ENCODE measurements around the gene ME3. TPM values are rescaled to one million over a fixed set of nuclear protein-coding genes. Genes with fewer than 3 reads are reported as not detected.

Gene ME3
- total RNA-seq, 1 experiment from 2014 or later = 1.8 TPM

- CTCF ChIA-PET = no interaction called here
These were observed 209.3 kb downstream of the ME3 start for GRCh38 chr11:86463120-86463519.

More at GRCh38 chr11:86463120-86463519, 209.3 kb downstream of the ME3 start:
- H3K9me3 Mint-ChIP-seq = no peaks in the 10 kb centered on the region
- no peaks in the 10 kb centered on the region for H3K27me3 Mint-ChIP-seq (ENCODE audit: low read depth)
- ATAC-seq (no peak), DNase-seq (ENCODE audit: low spot score) (no peak)
- no peaks in the 10 kb centered on the region for H3K4me1 Mint-ChIP-seq
- H3K4me3 Mint-ChIP-seq = no peak overlapping the region
- no peak overlapping the region for H3K27ac Mint-ChIP-seq
- H3K36me3 Mint-ChIP-seq = no peaks in the 10 kb centered on the region
- POLR2A ChIA-PET = no interaction called here
- TF ChIP-seq CBFB (CRISPR knock-in tag; IDR thresholded peaks at IDR 0.05; ENCODE audit: low read depth) (no peak), TEAD1 (CRISPR knock-in tag; IDR thresholded peaks at IDR 0.05) (no peak), ZNF671 (CRISPR knock-in tag; IDR thresholded peaks at IDR 0.05) (no peak), NFATC4 (CRISPR knock-in tag; IDR thresholded peaks at IDR 0.05) (no peak), ETV6 (CRISPR knock-in tag; IDR thresholded peaks at IDR 0.05) (no peak), TP53 (CRISPR knock-in tag; IDR thresholded peaks at IDR 0.05) (no peak), MYBL2 (CRISPR knock-in tag; IDR thresholded peaks at IDR 0.05) (no peak), FOXJ3 (CRISPR knock-in tag; IDR thresholded peaks at IDR 0.05; ENCODE audit: borderline replicate concordance) (no peak), AR (CRISPR knock-in tag; IDR thresholded peaks at IDR 0.05) (no peak), NFYB (CRISPR knock-in tag; conservative IDR thresholded peaks at IDR 0.05; ENCODE audit: low read depth) (no peak), CTCF (IDR thresholded peaks at IDR 0.05) (no peak), ERG (CRISPR knock-in tag; IDR thresholded peaks at IDR 0.05) (no peak)
- TF ChIP-seq, protein P1, sequence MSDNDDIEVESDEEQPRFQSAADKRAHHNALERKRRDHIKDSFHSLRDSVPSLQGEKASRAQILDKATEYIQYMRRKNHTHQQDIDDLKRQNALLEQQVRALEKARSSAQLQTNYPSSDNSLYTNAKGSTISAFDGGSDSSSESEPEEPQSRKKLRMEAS (CRISPR knock-in tag; IDR thresholded peaks at IDR 0.05) = no peak
- TF ChIP-seq, protein P2, sequence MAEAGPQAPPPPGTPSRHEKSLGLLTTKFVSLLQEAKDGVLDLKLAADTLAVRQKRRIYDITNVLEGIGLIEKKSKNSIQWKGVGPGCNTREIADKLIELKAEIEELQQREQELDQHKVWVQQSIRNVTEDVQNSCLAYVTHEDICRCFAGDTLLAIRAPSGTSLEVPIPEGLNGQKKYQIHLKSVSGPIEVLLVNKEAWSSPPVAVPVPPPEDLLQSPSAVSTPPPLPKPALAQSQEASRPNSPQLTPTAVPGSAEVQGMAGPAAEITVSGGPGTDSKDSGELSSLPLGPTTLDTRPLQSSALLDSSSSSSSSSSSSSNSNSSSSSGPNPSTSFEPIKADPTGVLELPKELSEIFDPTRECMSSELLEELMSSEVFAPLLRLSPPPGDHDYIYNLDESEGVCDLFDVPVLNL (CRISPR knock-in tag; IDR thresholded peaks at IDR 0.05; ENCODE audit: borderline replicate concordance, low read depth) = no peak
- TF ChIP-seq, protein P3, sequence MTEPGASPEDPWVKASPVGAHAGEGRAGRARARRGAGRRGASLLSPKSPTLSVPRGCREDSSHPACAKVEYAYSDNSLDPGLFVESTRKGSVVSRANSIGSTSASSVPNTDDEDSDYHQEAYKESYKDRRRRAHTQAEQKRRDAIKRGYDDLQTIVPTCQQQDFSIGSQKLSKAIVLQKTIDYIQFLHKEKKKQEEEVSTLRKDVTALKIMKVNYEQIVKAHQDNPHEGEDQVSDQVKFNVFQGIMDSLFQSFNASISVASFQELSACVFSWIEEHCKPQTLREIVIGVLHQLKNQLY (CRISPR knock-in tag; IDR thresholded peaks at IDR 0.05) = no peak
- TF ChIP-seq, protein P4, sequence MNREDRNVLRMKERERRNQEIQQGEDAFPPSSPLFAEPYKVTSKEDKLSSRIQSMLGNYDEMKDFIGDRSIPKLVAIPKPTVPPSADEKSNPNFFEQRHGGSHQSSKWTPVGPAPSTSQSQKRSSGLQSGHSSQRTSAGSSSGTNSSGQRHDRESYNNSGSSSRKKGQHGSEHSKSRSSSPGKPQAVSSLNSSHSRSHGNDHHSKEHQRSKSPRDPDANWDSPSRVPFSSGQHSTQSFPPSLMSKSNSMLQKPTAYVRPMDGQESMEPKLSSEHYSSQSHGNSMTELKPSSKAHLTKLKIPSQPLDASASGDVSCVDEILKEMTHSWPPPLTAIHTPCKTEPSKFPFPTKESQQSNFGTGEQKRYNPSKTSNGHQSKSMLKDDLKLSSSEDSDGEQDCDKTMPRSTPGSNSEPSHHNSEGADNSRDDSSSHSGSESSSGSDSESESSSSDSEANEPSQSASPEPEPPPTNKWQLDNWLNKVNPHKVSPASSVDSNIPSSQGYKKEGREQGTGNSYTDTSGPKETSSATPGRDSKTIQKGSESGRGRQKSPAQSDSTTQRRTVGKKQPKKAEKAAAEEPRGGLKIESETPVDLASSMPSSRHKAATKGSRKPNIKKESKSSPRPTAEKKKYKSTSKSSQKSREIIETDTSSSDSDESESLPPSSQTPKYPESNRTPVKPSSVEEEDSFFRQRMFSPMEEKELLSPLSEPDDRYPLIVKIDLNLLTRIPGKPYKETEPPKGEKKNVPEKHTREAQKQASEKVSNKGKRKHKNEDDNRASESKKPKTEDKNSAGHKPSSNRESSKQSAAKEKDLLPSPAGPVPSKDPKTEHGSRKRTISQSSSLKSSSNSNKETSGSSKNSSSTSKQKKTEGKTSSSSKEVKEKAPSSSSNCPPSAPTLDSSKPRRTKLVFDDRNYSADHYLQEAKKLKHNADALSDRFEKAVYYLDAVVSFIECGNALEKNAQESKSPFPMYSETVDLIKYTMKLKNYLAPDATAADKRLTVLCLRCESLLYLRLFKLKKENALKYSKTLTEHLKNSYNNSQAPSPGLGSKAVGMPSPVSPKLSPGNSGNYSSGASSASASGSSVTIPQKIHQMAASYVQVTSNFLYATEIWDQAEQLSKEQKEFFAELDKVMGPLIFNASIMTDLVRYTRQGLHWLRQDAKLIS (CRISPR knock-in tag; IDR thresholded peaks at IDR 0.05; ENCODE audit: borderline replicate concordance) = no peak
